Large intestine (tissue), 3 donors: ENCODE results near the gene S100A1. TPM values are rescaled to one million over a fixed set of nuclear protein-coding genes. Genes with fewer than 3 reads are reported as not detected.
"Not testable (repeated sequence)": the region's sequence is repeated elsewhere in the genome, so short reads cannot be mapped to it uniquely, and the experiment has no call there.

Experiments
- DNase-seq, 2 donors: peaks; one replicate each; pipeline versions ENCODE4 v3.0.0 to v3.0.0-alpha.2; 2013
- H3K27ac ChIP-seq: one replicate; pipeline ENCODE4 v1.5.1; 2013; ENCODE audit warnings: low read length
- H3K27me3 ChIP-seq: 2 replicates; pipeline ENCODE4 v1.6.1; 2013; ENCODE audit warnings: low read length; ENCODE audit not compliant: control insufficient read depth, insufficient read depth
- H3K36me3 ChIP-seq: 2 replicates; pipeline ENCODE4 v1.6.1; 2013; ENCODE audit warnings: low read length; ENCODE audit not compliant: control insufficient read depth, insufficient read depth
- H3K4me1 ChIP-seq: one replicate; pipeline ENCODE4 v1.6.1; 2013; ENCODE audit warnings: low read length; ENCODE audit not compliant: control insufficient read depth, insufficient read depth
- H3K4me3 ChIP-seq: one replicate; pipeline ENCODE4 v1.5.1; 2013; ENCODE audit warnings: low read length
- H3K9me3 ChIP-seq: one replicate; pipeline ENCODE4 v1.6.1; 2013; ENCODE audit warnings: mild to moderate bottlenecking, low read depth, low read length, moderate library complexity; ENCODE audit not compliant: control insufficient read depth
- WGBS: methylation state at CpG from one replicate; pipeline ENCODE4 v1.1.5; 2013; ENCODE audit warnings: low lambda C conversion rate; ENCODE audit not compliant: insufficient coverage; 5-methylcytosine and 5-hydroxymethylcytosine counted together
- polyA plus RNA-seq: library from polyadenylated mRNA; unstranded; fragments of 120-200 nt; gene quantifications from one replicate; pipeline ENCODE4 v1.2.1, GENCODE V29; 2013

S100A1 gene
- polyA plus RNA-seq, 1 donor = 2.8 TPM

DNA sequence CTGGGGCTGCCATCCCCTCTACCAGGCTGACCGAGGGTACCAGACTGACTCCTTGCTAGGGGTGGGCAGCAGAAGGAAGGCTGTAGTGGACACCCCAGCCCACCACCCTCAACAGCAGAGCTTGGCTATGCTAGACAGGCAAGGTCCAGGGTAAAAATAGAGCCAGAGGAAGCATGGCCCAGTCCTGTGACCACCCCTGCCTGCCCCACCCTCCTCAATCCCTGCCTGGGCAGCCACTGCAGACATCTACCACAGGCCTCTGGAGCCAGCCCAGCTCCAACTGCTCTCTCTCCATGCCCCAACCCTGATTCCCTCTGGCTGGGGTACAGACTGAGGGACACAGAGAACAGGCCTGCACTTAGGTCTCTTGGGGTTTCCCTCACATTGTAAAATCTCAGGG lies 1.7 kb downstream of the S100A1 start:
- WGBS = no CpG with 5 or more reads among the region's 1 CpG
- no peak for DNase-seq
- no peaks in the 10 kb centered on the region for H3K9me3 ChIP-seq
- H3K27ac ChIP-seq = peak overlapping the region; percentile 46
- no peaks in the 10 kb centered on the region for H3K27me3 ChIP-seq
- no peak overlapping the region for H3K4me3 ChIP-seq
- peaks cover 3% of the 10 kb centered on the region for H3K36me3 ChIP-seq
- H3K4me1 ChIP-seq = peaks cover 54% of the 10 kb centered on the region

DNA sequence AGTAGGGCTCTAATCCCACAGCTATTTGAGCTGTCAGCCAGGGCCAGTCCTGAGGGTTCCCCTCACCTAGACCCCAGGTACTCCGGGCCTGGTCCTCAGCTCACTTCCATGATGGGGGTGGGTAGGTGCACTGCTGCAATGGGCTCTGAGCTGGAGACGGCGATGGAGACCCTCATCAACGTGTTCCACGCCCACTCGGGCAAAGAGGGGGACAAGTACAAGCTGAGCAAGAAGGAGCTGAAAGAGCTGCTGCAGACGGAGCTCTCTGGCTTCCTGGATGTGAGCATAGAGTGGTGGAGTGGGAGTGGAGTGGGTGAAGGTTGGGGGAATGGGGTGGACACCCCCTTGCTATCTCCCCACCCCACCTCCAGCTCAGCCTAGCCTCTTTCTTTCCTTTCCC lies 2.1 kb downstream of the S100A1 start:
- Histone ChIP-seq H3K9me3 (no peaks in the 10 kb centered on the region), H3K36me3 (peaks cover 2% of the 10 kb centered on the region), H3K4me3 (no peak overlapping the region), H3K4me1 (peaks cover 54% of the 10 kb centered on the region), H3K27me3 (no peaks in the 10 kb centered on the region), H3K27ac (peak overlapping the region; percentile 46)
- no peak for DNase-seq
- WGBS = no CpG with 5 or more reads among the region's 7 CpGs

DNA sequence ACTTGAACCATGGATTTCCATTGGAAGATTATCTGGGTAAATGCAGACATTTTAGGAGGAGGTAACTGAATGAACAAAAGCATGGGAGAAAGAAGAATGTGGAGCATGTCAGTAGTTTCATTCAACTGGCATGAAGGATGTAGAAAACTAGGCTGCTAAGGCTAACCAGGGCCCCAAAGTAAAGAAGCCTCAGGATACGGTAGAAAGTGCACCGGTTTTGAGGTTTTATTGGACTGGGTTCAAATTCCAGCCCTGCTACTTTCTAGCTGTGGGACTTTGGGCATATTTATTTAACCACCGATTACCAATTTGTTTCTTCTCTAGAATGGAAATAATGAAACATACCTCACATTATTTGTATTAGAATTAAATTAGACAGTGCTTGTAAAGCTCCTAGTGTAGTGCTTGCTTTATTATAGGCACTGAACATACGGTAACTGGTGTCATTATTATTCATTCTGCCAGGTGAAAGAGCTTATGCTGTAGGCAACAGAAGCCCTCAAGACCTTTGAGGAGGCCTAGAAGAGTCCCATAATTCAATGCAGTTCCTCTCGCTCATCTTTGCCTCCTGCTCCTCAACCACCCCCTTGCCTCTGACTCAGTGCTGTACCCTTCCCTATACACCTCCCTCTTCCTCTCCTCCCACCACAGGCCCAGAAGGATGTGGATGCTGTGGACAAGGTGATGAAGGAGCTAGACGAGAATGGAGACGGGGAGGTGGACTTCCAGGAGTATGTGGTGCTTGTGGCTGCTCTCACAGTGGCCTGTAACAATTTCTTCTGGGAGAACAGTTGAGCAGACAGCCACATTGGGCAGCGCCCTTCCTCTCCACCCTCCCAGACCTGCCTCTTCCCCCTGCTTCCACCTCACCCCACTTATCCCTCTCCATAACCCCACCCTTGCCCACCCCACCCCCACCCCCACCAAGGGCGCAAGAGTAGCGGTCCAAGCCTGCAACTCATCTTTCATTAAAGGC lies 3.1 kb downstream of the S100A1 start:
- Histone ChIP-seq H3K4me3 (no peak overlapping the region), H3K27me3 (no peaks in the 10 kb centered on the region), H3K9me3 (no peaks in the 10 kb centered on the region), H3K4me1 (peaks cover 50% of the 10 kb centered on the region), H3K27ac (peak overlapping the region; percentile 46), H3K36me3 (peaks cover 6% of the 10 kb centered on the region)
- DNase-seq = peak in 1 of 2 donors; percentile 69
- WGBS = 33% methylated on average over 1 of the region's 10 CpGs

DNA sequence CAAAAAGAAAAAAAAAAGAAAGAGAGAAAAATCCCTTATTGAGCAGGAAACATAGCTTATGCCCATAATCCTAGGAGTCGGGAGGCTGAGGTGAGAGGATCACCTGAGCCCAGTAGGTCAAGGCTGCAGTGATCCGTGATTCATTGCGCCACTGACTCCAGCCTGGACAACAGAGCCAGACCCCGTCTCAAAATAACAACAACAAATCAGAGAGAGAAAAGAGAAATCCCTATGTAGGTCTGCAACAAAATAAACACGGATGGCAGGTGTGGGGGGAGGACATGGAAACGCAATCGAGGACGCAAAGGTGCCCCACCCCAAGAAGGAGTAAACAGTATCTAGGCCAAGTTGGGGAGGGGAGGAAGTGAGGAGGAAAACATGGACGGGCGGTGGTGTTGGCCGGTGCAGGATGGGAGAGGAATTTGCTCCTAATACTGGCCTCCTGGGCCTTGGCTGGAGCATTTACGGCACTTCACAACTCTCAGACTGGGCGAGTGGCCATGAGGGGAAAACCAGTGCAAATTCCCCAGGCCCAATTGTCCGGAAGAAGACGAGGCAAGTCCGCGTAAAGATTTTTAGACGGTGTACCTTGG lies 5.0 kb downstream of the S100A1 start:
- no peaks in the 10 kb centered on the region for H3K9me3 ChIP-seq
- no peaks in the 10 kb centered on the region for H3K27me3 ChIP-seq
- no peak for DNase-seq
- H3K36me3 ChIP-seq = peaks cover 24% of the 10 kb centered on the region
- H3K27ac ChIP-seq = peak overlapping the region; percentile 100
- peak overlapping the region; percentile 32 for H3K4me3 ChIP-seq
- H3K4me1 ChIP-seq = peaks cover 39% of the 10 kb centered on the region
- WGBS = 60% methylated on average over 1 of the region's 18 CpGs

- peak within 1 kb of the TSS; percentile 100 for H3K27ac ChIP-seq
- no peaks in the 10 kb centered on the region for H3K9me3 ChIP-seq
- 0% methylated on average over 1 of the region's 65 CpGs for WGBS
- peaks cover 31% of the 10 kb centered on the region for H3K36me3 ChIP-seq
- peaks cover 34% of the 10 kb centered on the region for H3K4me1 ChIP-seq
- peak within 1 kb of the TSS; percentile 98 for H3K4me3 ChIP-seq
- H3K27me3 ChIP-seq = no peaks in the 10 kb centered on the region
- DNase-seq = peak; percentile 99
Observed at GRCh38 chr1:153633754-153634665, 5.8 kb downstream of the S100A1 start, which contains the start of gene CHTOP. Gene CHTOP, plus strand, starts transcription at chr1:153634066. Its CDS starts 2,523 bp downstream, at chr1:153636589.

GRCh38 chr1:153635872-153636271 lies 7.6 kb downstream of the S100A1 start:
- Histone ChIP-seq H3K36me3 (peaks cover 49% of the 10 kb centered on the region), H3K9me3 (no peaks in the 10 kb centered on the region), H3K4me3 (no peak overlapping the region), H3K27me3 (no peaks in the 10 kb centered on the region), H3K4me1 (peaks cover 21% of the 10 kb centered on the region), H3K27ac (no peak overlapping the region)
- WGBS = 72% methylated on average over 2 of the region's 7 CpGs
- no peak for DNase-seq

DNA sequence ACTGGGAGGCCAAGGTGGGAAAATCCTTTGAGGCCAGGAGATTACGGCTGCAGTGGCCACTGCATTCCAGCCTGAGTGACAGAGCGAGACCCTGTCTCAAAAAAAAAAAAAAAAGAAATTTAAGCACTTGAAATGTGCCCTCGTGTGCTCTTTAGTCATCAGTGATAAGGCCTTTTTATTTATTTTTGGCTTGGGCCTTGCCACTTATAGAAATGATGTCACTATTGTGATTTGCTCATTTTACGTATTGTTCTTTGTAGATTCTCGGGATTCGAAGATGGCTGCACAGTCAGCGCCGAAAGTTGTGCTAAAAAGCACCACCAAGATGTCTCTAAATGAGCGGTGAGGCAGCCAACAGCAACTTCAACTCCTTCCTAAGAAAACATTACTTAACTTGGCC lies 8.1 kb downstream of the S100A1 start:
- peaks cover 54% of the 10 kb centered on the region for H3K36me3 ChIP-seq
- H3K9me3 ChIP-seq = no peaks in the 10 kb centered on the region
- H3K4me1 ChIP-seq = peaks cover 17% of the 10 kb centered on the region
- H3K27me3 ChIP-seq = no peaks in the 10 kb centered on the region
- no peak overlapping the region for H3K27ac ChIP-seq
- no peak for DNase-seq
- WGBS = 100% methylated on average over 1 of the region's 9 CpGs
- no peak overlapping the region for H3K4me3 ChIP-seq

DNA sequence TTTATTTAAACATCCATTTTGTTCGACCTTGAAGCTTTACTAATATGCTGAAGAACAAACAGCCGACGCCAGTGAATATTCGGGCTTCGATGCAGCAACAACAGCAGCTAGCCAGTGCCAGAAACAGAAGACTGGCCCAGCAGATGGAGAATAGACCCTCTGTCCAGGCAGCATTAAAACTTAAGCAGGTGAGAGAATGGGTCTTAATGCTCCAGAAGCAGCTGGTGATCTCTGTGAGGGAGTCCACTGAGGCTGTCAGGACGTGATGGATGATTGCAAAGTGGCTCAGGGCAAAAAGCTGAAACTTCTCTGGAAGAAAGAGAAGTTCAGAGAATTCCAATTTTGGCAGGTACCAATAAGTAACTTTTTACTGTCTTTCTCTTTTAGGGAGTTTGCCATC lies 10.0 kb downstream of the S100A1 start:
- Histone ChIP-seq H3K4me3 (no peak overlapping the region), H3K27ac (no peak overlapping the region), H3K4me1 (peaks cover 9% of the 10 kb centered on the region), H3K27me3 (no peaks in the 10 kb centered on the region), H3K36me3 (peaks cover 71% of the 10 kb centered on the region), H3K9me3 (no peaks in the 10 kb centered on the region)
- WGBS = 84% methylated on average over 4 of the region's 6 CpGs
- no peak for DNase-seq

DNA sequence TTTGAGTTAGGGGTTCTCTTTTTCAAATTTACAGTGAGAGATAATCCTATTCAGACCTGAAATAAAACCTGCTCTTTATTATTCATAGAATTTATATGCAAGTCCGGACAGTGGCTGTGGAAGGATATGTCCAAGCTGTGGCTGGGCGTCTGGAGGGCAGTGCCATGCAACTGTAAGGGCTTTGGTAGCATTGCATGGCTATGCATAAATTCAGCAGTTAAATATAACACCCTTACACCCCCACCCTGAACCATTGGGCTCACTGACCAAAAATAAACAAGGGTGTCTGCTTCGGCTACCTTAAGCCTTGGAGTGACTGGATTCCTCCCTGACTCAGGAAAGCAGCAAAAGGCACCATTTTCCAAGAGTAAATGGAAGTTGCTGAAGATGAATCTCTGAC lies 11.0 kb downstream of the S100A1 start:
- WGBS = no CpG with 5 or more reads among the region's 3 CpGs
- Histone ChIP-seq H3K4me3 (no peak overlapping the region), H3K27ac (no peak overlapping the region), H3K27me3 (no peaks in the 10 kb centered on the region), H3K4me1 (peaks cover 10% of the 10 kb centered on the region), H3K9me3 (no peaks in the 10 kb centered on the region), H3K36me3 (peaks cover 82% of the 10 kb centered on the region)
- DNase-seq = no peak

- not testable (repeated sequence) for H3K9me3 ChIP-seq, H3K27ac ChIP-seq, H3K27me3 ChIP-seq, DNase-seq, H3K4me3 ChIP-seq
- Histone ChIP-seq H3K4me1 (peaks cover 11% of the 10 kb centered on the region), H3K36me3 (peaks cover 90% of the 10 kb centered on the region)
- WGBS = no CpG with 5 or more reads among the region's 5 CpGs
Observed at GRCh38 chr1:153640213-153640612, 12.0 kb downstream of the S100A1 start.
